ENCODE data around the gene TOPORS. TPM values are rescaled to one million over a fixed set of nuclear protein-coding genes. Genes with fewer than 3 reads are reported as not detected.

TOPORS gene
- total RNA-seq, 5 donors from 2014 or later (not counting 1 experiment from before 2014, with no cell fraction given) = 14.8 to 28.3 (median 16.8) TPM

DNA sequence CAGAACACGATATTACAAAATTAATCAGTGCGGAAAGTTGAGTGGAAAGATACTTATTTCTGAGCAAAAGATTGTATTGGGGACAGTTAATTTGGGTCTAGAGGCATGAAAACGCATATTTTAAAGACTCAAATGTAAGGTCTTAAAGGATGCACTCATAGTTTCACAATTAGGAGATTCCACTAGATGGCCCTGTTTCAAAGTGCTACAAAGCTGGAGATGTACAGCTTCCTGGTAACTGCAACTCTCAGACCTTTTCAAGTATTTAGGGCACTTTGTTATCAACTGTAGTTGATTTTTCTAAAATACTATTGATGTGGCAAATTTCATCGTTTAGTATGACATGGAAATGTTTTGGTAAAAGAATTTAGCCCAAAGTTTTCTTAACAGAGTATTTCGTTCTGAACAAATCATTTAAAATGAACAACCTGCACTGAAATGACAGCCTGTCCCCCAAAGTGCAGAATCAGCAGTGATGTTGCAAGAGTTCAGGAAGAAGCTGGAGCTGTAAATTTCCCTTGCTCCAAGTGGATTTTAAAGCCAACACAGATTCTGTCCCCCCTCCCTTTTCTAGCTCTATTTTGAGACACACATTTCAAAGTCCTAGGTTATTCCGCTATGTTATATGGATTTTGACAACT is 36.8 kb upstream of the TOPORS start:
- Histone ChIP-seq H3K4me1 (ENCODE audit: control insufficient read depth in 1 of 2, extremely low read depth in 1 of 2, insufficient read depth in 2 of 2, low read length in 2 of 2) (no peaks in the 10 kb centered on the region), H3K27me3 (replicated peaks in 1 of 2; ENCODE audit: control insufficient read depth in 2 of 2, extremely low read depth in 1 of 2, insufficient read depth in 2 of 2, low read length in 1 of 2) (peaks cover 2 to 4% of the 10 kb centered on the region in 2 experiments), H3K27ac (ENCODE audit: low read length) (no peak overlapping the region), H3K4me3 (ENCODE audit: control insufficient read depth in 1 of 2, extremely low read depth in 1 of 2, low read length in 1 of 2) (no peak overlapping the region), H3K36me3 (ENCODE audit: control insufficient read depth in 2 of 2, extremely low read depth in 1 of 2, insufficient read depth in 1 of 2, low read length in 1 of 2) (no peaks in the 10 kb centered on the region), H3K9me3 (no peaks in the 10 kb centered on the region)
- ChIA-PET CTCF (interaction anchor here (0.6 to 3.0 kb wide), 11 partner anchors 9 to 1538 kb away, joined by 3 to 24 read pairs (median 5); partner anchors contain the start of gene ACO1 (in 1 of the 2)), POLR2A (interaction anchor here in 1 of 2 donors (0.7 kb wide), 1 partner anchor 177 kb away, joined by 3 read pairs; no protein-coding TSS in a partner anchor)
- ATAC-seq (replicated peaks in 1 of 4) (peak in 2 of 4 experiments; percentile 44 to 73), DNase-seq (peak in 1 of 35 experiments; percentile 39)
- peaks cover 24 to 33% of the 10 kb centered on the region in 2 donors for H3K27me3 Mint-ChIP-seq
- 67% methylated on average over 1 of the region's 6 CpGs for WGBS (ENCODE audit: insufficient coverage)
- H3K4me1 Mint-ChIP-seq = no peaks in the 10 kb centered on the region
- no peaks in the 10 kb centered on the region for H3K9me3 Mint-ChIP-seq
- no peaks in the 10 kb centered on the region for H3K36me3 Mint-ChIP-seq
- H3K4me3 Mint-ChIP-seq = no peak overlapping the region
- no peak overlapping the region for H3K27ac Mint-ChIP-seq

DNA sequence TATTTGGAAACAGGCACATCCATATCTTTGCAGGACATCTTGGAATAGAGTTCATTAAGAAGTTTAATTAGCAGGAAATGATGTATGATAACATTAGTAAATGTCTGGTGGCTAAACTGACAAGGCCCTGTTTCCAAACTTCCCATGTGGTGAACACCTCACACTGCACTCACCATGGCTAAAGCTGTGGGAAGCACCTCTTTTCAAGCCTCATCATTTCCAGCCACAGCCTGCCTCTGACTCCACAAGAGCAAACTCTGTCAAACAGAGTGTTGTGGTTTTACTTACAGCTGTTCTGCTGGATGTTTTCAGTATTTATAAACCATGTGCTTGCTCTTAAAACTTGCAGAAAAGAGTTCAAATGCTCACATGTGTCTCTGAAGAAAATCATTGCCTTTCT is 35.5 kb upstream of the TOPORS start:
- no peaks in the 10 kb centered on the region for H3K36me3 ChIP-seq (ENCODE audit: control insufficient read depth in 2 of 2, extremely low read depth in 1 of 2, insufficient read depth in 1 of 2, low read length in 1 of 2)
- H3K9me3 ChIP-seq = no peaks in the 10 kb centered on the region
- Mint-ChIP-seq H3K27me3 (peaks cover 22 to 33% of the 10 kb centered on the region in 2 donors), H3K36me3 (no peaks in the 10 kb centered on the region), H3K4me1 (no peaks in the 10 kb centered on the region), H3K27ac (no peak overlapping the region), H3K4me3 (no peak overlapping the region), H3K9me3 (no peaks in the 10 kb centered on the region)
- ChIA-PET CTCF (interaction anchor here (0.9 to 3.0 kb wide), 6 partner anchors 8 to 209 kb away, joined by 3 to 24 read pairs (median 10); no protein-coding TSS in a partner anchor), POLR2A (no interaction called here)
- H3K4me1 ChIP-seq (ENCODE audit: control insufficient read depth in 1 of 2, extremely low read depth in 1 of 2, insufficient read depth in 2 of 2, low read length in 2 of 2) = no peaks in the 10 kb centered on the region
- no peak overlapping the region for H3K27ac ChIP-seq (ENCODE audit: low read length)
- peaks cover 3 to 4% of the 10 kb centered on the region in 2 experiments for H3K27me3 ChIP-seq (replicated peaks in 1 of 2; ENCODE audit: control insufficient read depth in 2 of 2, extremely low read depth in 1 of 2, insufficient read depth in 2 of 2, low read length in 1 of 2)
- no peak overlapping the region for H3K4me3 ChIP-seq (ENCODE audit: control insufficient read depth in 1 of 2, extremely low read depth in 1 of 2, low read length in 1 of 2)
- ATAC-seq (replicated peaks in 1 of 4) (no peak), DNase-seq (no peak)

DNA sequence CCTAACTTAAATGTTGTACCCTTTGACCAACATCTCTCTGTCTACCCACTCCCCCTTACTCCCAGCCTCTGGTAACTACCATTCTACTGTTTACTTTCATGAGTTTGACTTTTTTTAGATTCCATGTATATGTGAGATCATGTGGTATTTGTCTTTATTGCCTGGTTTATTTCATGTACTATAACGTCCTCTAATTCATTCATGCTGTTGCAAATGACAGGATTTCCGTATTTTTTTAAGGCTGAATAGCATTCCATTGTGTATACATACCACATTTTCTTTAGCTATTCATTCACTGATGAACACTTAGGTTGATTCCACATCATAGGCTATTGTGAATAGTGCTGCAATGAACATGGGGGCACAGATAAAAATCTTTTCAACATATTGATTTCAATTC is 32.4 kb upstream of the TOPORS start:
- no peaks in the 10 kb centered on the region for H3K9me3 ChIP-seq
- ATAC-seq (replicated peaks in 1 of 4) (no peak), DNase-seq (no peak)
- peaks cover 2 to 3% of the 10 kb centered on the region in 2 experiments for H3K27me3 ChIP-seq (replicated peaks in 1 of 2; ENCODE audit: control insufficient read depth in 2 of 2, extremely low read depth in 1 of 2, insufficient read depth in 2 of 2, low read length in 1 of 2)
- H3K4me3 Mint-ChIP-seq = no peak overlapping the region
- H3K27ac Mint-ChIP-seq = no peak overlapping the region
- H3K36me3 ChIP-seq (ENCODE audit: control insufficient read depth in 2 of 2, extremely low read depth in 1 of 2, insufficient read depth in 1 of 2, low read length in 1 of 2) = no peaks in the 10 kb centered on the region
- peaks cover 20 to 22% of the 10 kb centered on the region in 2 donors for H3K27me3 Mint-ChIP-seq
- no peaks in the 10 kb centered on the region for H3K4me1 Mint-ChIP-seq
- no peak overlapping the region for H3K4me3 ChIP-seq (ENCODE audit: control insufficient read depth in 1 of 2, extremely low read depth in 1 of 2, low read length in 1 of 2)
- WGBS (ENCODE audit: insufficient coverage) = no CpG with 5 or more reads among the region's 2 CpGs
- H3K27ac ChIP-seq (ENCODE audit: low read length) = no peak overlapping the region
- no peaks in the 10 kb centered on the region for H3K9me3 Mint-ChIP-seq
- ChIA-PET POLR2A (no interaction called here), CTCF (interaction anchor here in 1 of 2 donors (0.9 to 9.2 kb wide), 3 partner anchors 13 to 207 kb away, joined by 3 to 338 read pairs (median 4); no protein-coding TSS in a partner anchor)
- H3K36me3 Mint-ChIP-seq = no peaks in the 10 kb centered on the region
- no peaks in the 10 kb centered on the region for H3K4me1 ChIP-seq (ENCODE audit: control insufficient read depth in 1 of 2, extremely low read depth in 1 of 2, insufficient read depth in 2 of 2, low read length in 2 of 2)

DNA sequence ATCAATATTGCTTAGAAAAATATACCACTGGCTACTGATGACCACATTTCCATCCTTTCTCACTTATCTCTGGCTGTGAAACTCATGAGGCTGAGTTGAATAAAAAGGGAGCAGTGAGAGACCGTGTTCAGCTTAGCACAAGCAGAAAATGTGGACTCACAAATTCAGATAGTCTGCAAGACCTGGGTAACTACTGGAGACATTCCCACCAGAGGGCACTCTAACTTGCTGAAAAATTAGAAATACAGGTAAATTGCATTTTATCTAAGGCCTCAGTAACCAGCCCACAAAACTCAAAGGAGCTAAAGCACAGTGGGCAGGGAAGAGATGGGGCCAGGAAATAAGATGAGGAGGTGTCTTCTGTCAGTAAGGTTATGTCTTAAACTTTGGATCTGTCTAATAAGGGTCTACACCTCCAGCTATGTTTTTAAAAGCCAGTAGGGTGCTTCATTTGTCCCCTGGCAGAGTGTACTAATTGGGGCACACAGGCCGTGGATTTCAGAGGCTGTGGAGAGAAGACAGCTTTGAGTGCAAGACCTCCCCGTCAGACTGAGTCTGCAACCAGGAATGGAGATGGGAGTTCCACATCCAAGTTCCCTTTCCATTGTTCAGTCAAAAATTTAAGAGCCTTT is 29.2 kb upstream of the TOPORS start:
- peak in 2 of 4 experiments; percentile 59 to 60 for ATAC-seq (replicated peaks in 1 of 4)
- CTCF ChIA-PET = interaction anchor here (0.7 to 9.2 kb wide), 22 partner anchors 9 to 406 kb away, joined by 3 to 338 read pairs (median 4); partner anchors contain the start of genes ACO1 (in 2 of the 2), SMIM27 (in 1 of the 2) and TOPORS (in 1 of the 2)

DNA sequence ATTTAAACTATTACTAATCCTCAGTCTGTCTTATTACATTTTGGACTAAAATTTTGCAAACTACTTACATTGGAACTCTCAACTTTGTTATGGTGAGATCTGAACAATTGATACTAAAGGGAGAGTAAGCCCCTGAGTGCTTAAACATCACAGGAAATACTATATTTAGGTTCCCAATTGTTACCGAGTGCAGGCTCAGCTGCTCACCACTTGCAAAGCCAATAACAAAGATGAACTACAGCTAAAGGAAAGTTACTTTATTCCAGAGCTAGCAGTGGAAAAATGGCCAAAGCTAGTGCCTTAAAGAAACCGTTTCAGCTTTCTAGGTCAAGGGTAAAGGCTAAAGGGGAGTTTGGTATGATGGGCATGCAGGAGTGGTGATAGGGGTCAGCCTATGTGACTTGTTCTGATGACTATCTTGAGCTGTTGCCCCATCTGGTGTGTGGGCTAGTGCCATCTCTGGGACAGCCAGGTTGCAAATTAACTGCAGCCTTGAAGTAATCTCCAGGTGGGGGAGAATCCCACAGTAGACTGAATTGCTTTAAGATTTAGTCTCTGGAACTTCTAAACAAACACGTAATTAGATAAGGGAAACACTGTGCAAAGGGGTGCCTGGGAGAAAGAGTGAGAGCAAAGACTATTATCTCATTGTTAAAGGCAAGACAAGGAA is 28.4 kb upstream of the TOPORS start:
- H3K36me3 Mint-ChIP-seq = no peaks in the 10 kb centered on the region
- H3K9me3 Mint-ChIP-seq = no peaks in the 10 kb centered on the region
- Histone ChIP-seq H3K4me3 (ENCODE audit: control insufficient read depth in 1 of 2, extremely low read depth in 1 of 2, low read length in 1 of 2) (no peak overlapping the region), H3K9me3 (no peaks in the 10 kb centered on the region), H3K4me1 (ENCODE audit: control insufficient read depth in 1 of 2, extremely low read depth in 1 of 2, insufficient read depth in 2 of 2, low read length in 2 of 2) (no peaks in the 10 kb centered on the region), H3K36me3 (ENCODE audit: control insufficient read depth in 2 of 2, extremely low read depth in 1 of 2, insufficient read depth in 1 of 2, low read length in 1 of 2) (no peaks in the 10 kb centered on the region), H3K27ac (ENCODE audit: low read length) (no peak overlapping the region), H3K27me3 (replicated peaks in 1 of 2; ENCODE audit: control insufficient read depth in 2 of 2, extremely low read depth in 1 of 2, insufficient read depth in 2 of 2, low read length in 1 of 2) (peaks cover 2 to 3% of the 10 kb centered on the region in 2 experiments)
- peaks cover 10 to 24% of the 10 kb centered on the region in 2 donors for H3K27me3 Mint-ChIP-seq
- H3K4me1 Mint-ChIP-seq = peaks cover 0 to 3% (median 0%) of the 10 kb centered on the region in 3 donors
- no peak for ATAC-seq (replicated peaks in 1 of 4)
- POLR2A ChIA-PET = interaction anchor here (0.5 to 1.3 kb wide), 2 partner anchors 30 to 202 kb away, joined by 3 to 7 read pairs; no protein-coding TSS in a partner anchor
- CTCF ChIA-PET = interaction anchor here (0.9 to 9.2 kb wide), 25 partner anchors 8 to 401 kb away, joined by 3 to 338 read pairs (median 4); partner anchors contain the start of genes ACO1 (in 2 of the 2), RIGI (in 1 of the 2), SMIM27 (in 1 of the 2) and TOPORS (in 1 of the 2)
- DNase-seq = no peak
- no peak overlapping the region for H3K4me3 Mint-ChIP-seq
- 22% methylated on average over 1 of the region's 3 CpGs for WGBS (ENCODE audit: insufficient coverage)
- no peak overlapping the region for H3K27ac Mint-ChIP-seq

More for the DNA sequence above, 29.2 kb upstream of the TOPORS start:
- POLR2A ChIA-PET = no interaction called here
- Mint-ChIP-seq H3K4me1 (peaks cover 0 to 3% (median 0%) of the 10 kb centered on the region in 3 donors), H3K27ac (no peak overlapping the region), H3K36me3 (no peaks in the 10 kb centered on the region), H3K9me3 (no peaks in the 10 kb centered on the region), H3K27me3 (peaks cover 11 to 29% of the 10 kb centered on the region in 2 donors), H3K4me3 (no peak overlapping the region)
- no CpG with 5 or more reads among the region's 3 CpGs for WGBS (ENCODE audit: insufficient coverage)
- Histone ChIP-seq H3K9me3 (no peaks in the 10 kb centered on the region), H3K4me1 (ENCODE audit: control insufficient read depth in 1 of 2, extremely low read depth in 1 of 2, insufficient read depth in 2 of 2, low read length in 2 of 2) (no peaks in the 10 kb centered on the region), H3K27ac (ENCODE audit: low read length) (no peak overlapping the region), H3K27me3 (replicated peaks in 1 of 2; ENCODE audit: control insufficient read depth in 2 of 2, extremely low read depth in 1 of 2, insufficient read depth in 2 of 2, low read length in 1 of 2) (peaks cover 2 to 3% of the 10 kb centered on the region in 2 experiments), H3K4me3 (ENCODE audit: control insufficient read depth in 1 of 2, extremely low read depth in 1 of 2, low read length in 1 of 2) (no peak overlapping the region), H3K36me3 (ENCODE audit: control insufficient read depth in 2 of 2, extremely low read depth in 1 of 2, insufficient read depth in 1 of 2, low read length in 1 of 2) (no peaks in the 10 kb centered on the region)
- peak in 21 of 35 experiments; percentile 4 to 62 (median 11) for DNase-seq

Measured in T-cell (primary cell).